ENCODE measurements around the gene RREB1.

DNA sequence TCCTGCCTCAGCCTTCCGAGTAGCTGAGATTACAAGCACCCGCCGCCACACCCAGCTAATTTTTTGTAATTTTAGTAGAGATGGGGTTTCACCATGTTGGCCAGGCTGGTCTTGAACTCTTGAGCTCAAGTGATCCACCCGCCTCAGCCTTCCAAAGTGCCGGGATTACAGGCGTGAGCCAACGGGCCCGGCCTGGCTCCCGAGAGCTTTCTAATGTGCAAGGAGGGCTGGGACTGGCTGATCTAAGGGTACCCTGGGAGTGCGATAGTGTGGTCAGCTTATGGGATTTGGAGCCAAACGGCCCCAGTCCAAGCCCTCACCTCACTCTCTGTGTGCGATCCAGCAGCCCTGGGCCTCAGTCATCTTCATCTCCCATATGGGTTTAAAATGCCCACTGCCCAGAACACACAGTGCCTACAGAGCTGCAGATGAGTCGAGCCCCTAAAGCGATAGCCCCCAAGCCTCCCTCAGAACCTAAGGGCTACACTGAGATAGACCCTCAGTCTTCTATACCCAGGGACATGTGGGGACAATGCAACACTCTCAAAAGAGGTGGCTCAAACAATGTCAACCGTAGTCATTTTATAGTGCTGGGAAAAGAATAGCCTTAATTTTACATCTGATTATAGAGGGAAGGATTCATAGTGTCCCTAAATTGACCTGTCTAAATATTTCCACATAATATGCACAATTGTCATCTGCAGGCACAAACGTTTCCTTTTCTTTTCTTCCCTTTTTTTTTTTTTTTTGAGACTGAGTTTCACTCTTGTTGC lies 155.2 kb downstream of the RREB1 start:
- TF ChIP-seq, protein P1, sequence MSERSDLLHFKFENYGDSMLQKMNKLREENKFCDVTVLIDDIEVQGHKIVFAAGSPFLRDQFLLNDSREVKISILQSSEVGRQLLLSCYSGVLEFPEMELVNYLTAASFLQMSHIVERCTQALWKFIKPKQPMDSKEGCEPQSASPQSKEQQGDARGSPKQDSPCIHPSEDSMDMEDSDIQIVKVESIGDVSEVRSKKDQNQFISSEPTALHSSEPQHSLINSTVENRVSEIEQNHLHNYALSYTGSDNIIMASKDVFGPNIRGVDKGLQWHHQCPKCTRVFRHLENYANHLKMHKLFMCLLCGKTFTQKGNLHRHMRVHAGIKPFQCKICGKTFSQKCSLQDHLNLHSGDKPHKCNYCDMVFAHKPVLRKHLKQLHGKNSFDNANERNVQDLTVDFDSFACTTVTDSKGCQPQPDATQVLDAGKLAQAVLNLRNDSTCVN (tag by site-specific recombination; optimal IDR thresholded peaks at IDR 0.05), result no peak
- no peak for TF ChIP-seq ZNF549 (tag by site-specific recombination; IDR thresholded peaks at IDR 0.05)
